HG02678 (cell line): ENCODE data around the gene EBI3.
"Not testable (repeated sequence)": the region's sequence is repeated elsewhere in the genome, so short reads cannot be mapped to it uniquely, and the experiment has no call there.

Experiments used
- ATAC-seq: cut with Tn5 transposase; IDR thresholded peaks from one replicate; pipeline ENCODE4 v1.9.1; 2021; ENCODE audit warnings: mild to moderate bottlenecking, moderate library complexity; ENCODE audit not compliant: unreplicated experiment

The EBI3 gene

GRCh38 chr19:4274321-4274686 lies 45.0 kb downstream of the EBI3 start:
- ATAC-seq, result not testable (repeated sequence)

GRCh38 chr19:4277191-4277696 lies 47.9 kb downstream of the EBI3 start:
- ATAC-seq, result no peak

- no peak for ATAC-seq
These were observed 48.7 kb downstream of the EBI3 start for GRCh38 chr19:4278010-4278409.

- ATAC-seq, result no peak
These were observed 49.3 kb downstream of the EBI3 start, which contains the start of gene SHD for GRCh38 chr19:4278419-4279266. Gene SHD, plus strand, starts transcription at chr19:4279266. Its CDS starts 798 bp downstream, at chr19:4280064.

GRCh38 chr19:4279267-4279529 lies 49.9 kb downstream of the EBI3 start:
- ATAC-seq, result no peak

GRCh38 chr19:4279530-4280422 lies 50.5 kb downstream of the EBI3 start:
- no peak for ATAC-seq

GRCh38 chr19:4284176-4284958 lies 55.0 kb downstream of the EBI3 start:
- no peak for ATAC-seq

- no peak for ATAC-seq
These were observed 55.7 kb downstream of the EBI3 start for GRCh38 chr19:4284974-4285373.

GRCh38 chr19:4286141-4286540 lies 56.8 kb downstream of the EBI3 start:
- not testable (repeated sequence) for ATAC-seq
